K562 (cell line): ENCODE data around the gene CHD2. TPM values are rescaled to one million over a fixed set of nuclear protein-coding genes. Genes with fewer than 3 reads are reported as not detected.
A peak's percentile ranks its signal among the peaks of the same experiment; 100 is the strongest.

Experiments
- ATAC-seq: fragments of 200-7000 bp; cut with Tn5 transposase; 3 replicates; pipeline ENCODE4 v1.9.1; 2020; ENCODE audit warnings: moderate library complexity
- BruUV-seq: library from RNA; stranded (reverse); fragments of 400-500 nt; replicated peaks from 2 replicates; lab custom pipeline; 2021; lab: Mats Ljungman, UMichigan
- CTCF ChIA-PET: fragments of 300-600 bp; formaldehyde crosslinking; extraction: SDS; loops from one replicate; lab custom pipeline; 2021; ENCODE audit warnings: low intra/inter-chr PET ratio; lab: Yijun Ruan, JAX
- POLR2A ChIA-PET: fragments of 300-600, 350-650 bp; sonication (Branson Sonifier 250); formaldehyde crosslinking; extraction: SDS; loops from one replicate; lab custom pipeline; 2021; ENCODE audit warnings: antibody characterized with exemption, inconsistent platforms; lab: Yijun Ruan, JAX
- DNase-seq, 4 experiments: peaks; one replicate each; pipeline versions ENCODE4 v3.0.0 to v3.0.0-alpha.2; 2011 to 2018; ENCODE audit warnings: low spot score in 3 of 4, mixed read lengths in 3 of 4; ENCODE audit errors: extremely low read depth in 1 of 4
- FAIRE-seq: peaks from 2 replicates; lab custom pipeline; 2011; peaks lifted over from hg19 to GRCh38; lab: Jason Lieb, UNC
- H2AFZ ChIP-seq: 2 replicates; pipeline ENCODE4 v1.6.0; 2011; ENCODE audit warnings: low read depth, low read length, control low read depth, inconsistent platforms
- H3K27ac ChIP-seq: fragments of 200-600 bp; 3 replicates; pipeline ENCODE4 v1.8.0; 2011; ENCODE audit warnings: low read depth, mild to moderate bottlenecking, control low read depth, inconsistent platforms, low read length, moderate library complexity, mixed read lengths; ENCODE audit errors: extremely low read depth
- H3K27me3 ChIP-seq, 2 experiments: fragments of 300-600 bp in 1 of 2; 2 replicates in 1 of 2; 3 replicates in 1 of 2; pipeline versions ENCODE4 v1.6.0 to v1.8.0; 2011; ENCODE audit warnings: inconsistent platforms in 2 of 2, low read length in 2 of 2, mild to moderate bottlenecking in 1 of 2, mixed read lengths in 1 of 2, moderate library complexity in 1 of 2; ENCODE audit not compliant: control insufficient read depth in 2 of 2, insufficient read depth in 2 of 2
- H3K36me3 ChIP-seq: fragments of 300-600 bp; 3 replicates; pipeline ENCODE4 v1.8.0; 2011; ENCODE audit warnings: mild to moderate bottlenecking, low read length, inconsistent platforms; ENCODE audit not compliant: control insufficient read depth, insufficient read depth
- H3K4me1 ChIP-seq, 2 experiments: fragments of 200-600 bp in 1 of 2; replicated peaks in 1 of 2; 2 replicates in 1 of 2; 3 replicates in 1 of 2; pipeline versions ENCODE4 v1.5.1 to v1.8.0; 2011; ENCODE audit warnings: inconsistent platforms in 2 of 2, low read length in 2 of 2, mild to moderate bottlenecking in 1 of 2, mixed read lengths in 1 of 2, moderate library complexity in 1 of 2; ENCODE audit not compliant: control insufficient read depth in 2 of 2, insufficient read depth in 2 of 2
- H3K4me2 ChIP-seq: 2 replicates; pipeline ENCODE4 v1.6.1; 2011; ENCODE audit warnings: low read length, control low read depth, inconsistent platforms, mixed read lengths; ENCODE audit not compliant: insufficient read depth
- H3K4me3 ChIP-seq: fragments of 200-600 bp; sonication (generic), shearing (Covaris generic); 2 replicates; pipeline ENCODE4 v1.5.1; 2016; ENCODE audit warnings: control low read depth, inconsistent platforms
- H3K79me2 ChIP-seq: fragments of 200-600 bp; 3 replicates; pipeline ENCODE4 v1.8.0; 2011; ENCODE audit warnings: low read length, inconsistent platforms; ENCODE audit not compliant: control insufficient read depth, insufficient read depth
- H3K9ac ChIP-seq, 2 experiments: 2 replicates each; pipeline versions ENCODE4 v1.6.0 to v1.6.1; 2011; ENCODE audit warnings: low read depth in 2 of 2, low read length in 2 of 2, control low read depth in 1 of 2, inconsistent platforms in 1 of 2, mild to moderate bottlenecking in 1 of 2, mixed read lengths in 1 of 2; ENCODE audit not compliant: insufficient read depth in 1 of 2
- H3K9me1 ChIP-seq: one replicate; pipeline ENCODE4 v1.6.0; 2011; ENCODE audit warnings: inconsistent platforms, mild to moderate bottlenecking, low read length, moderate library complexity; ENCODE audit not compliant: control insufficient read depth, insufficient read depth
- H3K9me3 ChIP-seq: replicated peaks from 2 replicates; pipeline ENCODE4 v1.5.1; 2011; ENCODE audit warnings: low read depth, low read length, inconsistent platforms; ENCODE audit not compliant: control insufficient read depth, insufficient read depth
- H4K20me1 ChIP-seq: replicated peaks from 2 replicates; pipeline ENCODE4 v1.6.1; 2011; ENCODE audit warnings: low read length, inconsistent platforms, mixed read lengths; ENCODE audit not compliant: control insufficient read depth, insufficient read depth
- ARNT ChIP-seq, 2 experiments: fragments of 450-650 bp; IDR thresholded peaks; 2 replicates each; pipeline ENCODE4 v1.6.1; 2016; ENCODE audit warnings: mild to moderate bottlenecking in 1 of 2
- CTBP1 ChIP-seq: fragments of 450-650 bp; IDR thresholded peaks from 2 replicates; pipeline ENCODE4 v1.6.1; 2016; ENCODE audit warnings: borderline replicate concordance
- DPF2 ChIP-seq: fragments of 450-650 bp; IDR thresholded peaks from 2 replicates; pipeline ENCODE4 v1.6.1; 2016
- ESRRA ChIP-seq: fragments of 450-650 bp; IDR thresholded peaks from 2 replicates; pipeline ENCODE4 v1.6.1; 2014; ENCODE audit warnings: low read depth, mild to moderate bottlenecking, moderate library complexity, borderline replicate concordance
- WGBS: fragments of 100-300 bp; shearing (Covaris generic); methylation state at CpG from one replicate; pipeline ENCODE4 v1.1.6; 2016; ENCODE audit warnings: low coverage, mixed read lengths; ENCODE audit not compliant: insufficient coverage; ENCODE audit errors: missing lambda C conversion rate; 5-methylcytosine and 5-hydroxymethylcytosine counted together
- in situ Hi-C: fragments of 300-500 bp; cut with MboI; formaldehyde crosslinking; loops from 4 replicates; pipeline ENCODE4 v1.15.0; 2018; ENCODE audit warnings: inconsistent platforms, mixed read lengths
- intact Hi-C: fragments of 100-400 bp; cut with micrococcal nuclease; formaldehyde crosslinking; loops from 2 replicates; pipeline ENCODE4 v1.14.2; 2022
- polyA plus RNA-seq, 8 experiments: library from polyadenylated mRNA; depleted of rRNA in 4 of 8; stranded (reverse) in 5 of 8; unstranded in 3 of 8; fragments of >200 nt; fragmentation: Nextera tagmentation in 2 of 8; fragmentation: Illumina TruSeq in 1 of 8; extraction: Ambion mirVana in 2 of 8; extraction: Trizol in 1 of 8; gene quantifications; 2 replicates each; pipeline versions ENCODE4 v1.2.1 to v1.2.3, GENCODE V29; 2011 to 2014; ENCODE audit warnings: inconsistent platforms in 1 of 8, missing spikeins in 1 of 8
- total RNA-seq, 7 experiments: library from RNA; depleted of rRNA in 6 of 7; stranded (reverse); fragments of >200 nt in 6 of 7; fragmentation: Illumina TruSeq in 2 of 7; extraction: Trizol in 2 of 7; gene quantifications; 2 replicates each; pipeline versions ENCODE4 v1.2.1 to v1.2.3, GENCODE V29; 2011 to 2021; ENCODE audit warnings: low replicate concordance in 1 of 7

Gene CHD2
- total and polyA plus RNA-seq, 9 of the 15 experiments (the other 6 are each of a cell fraction or from before 2014, with no cell fraction given), result 38.9 to 70.8 (median 56.2) TPM

DNA sequence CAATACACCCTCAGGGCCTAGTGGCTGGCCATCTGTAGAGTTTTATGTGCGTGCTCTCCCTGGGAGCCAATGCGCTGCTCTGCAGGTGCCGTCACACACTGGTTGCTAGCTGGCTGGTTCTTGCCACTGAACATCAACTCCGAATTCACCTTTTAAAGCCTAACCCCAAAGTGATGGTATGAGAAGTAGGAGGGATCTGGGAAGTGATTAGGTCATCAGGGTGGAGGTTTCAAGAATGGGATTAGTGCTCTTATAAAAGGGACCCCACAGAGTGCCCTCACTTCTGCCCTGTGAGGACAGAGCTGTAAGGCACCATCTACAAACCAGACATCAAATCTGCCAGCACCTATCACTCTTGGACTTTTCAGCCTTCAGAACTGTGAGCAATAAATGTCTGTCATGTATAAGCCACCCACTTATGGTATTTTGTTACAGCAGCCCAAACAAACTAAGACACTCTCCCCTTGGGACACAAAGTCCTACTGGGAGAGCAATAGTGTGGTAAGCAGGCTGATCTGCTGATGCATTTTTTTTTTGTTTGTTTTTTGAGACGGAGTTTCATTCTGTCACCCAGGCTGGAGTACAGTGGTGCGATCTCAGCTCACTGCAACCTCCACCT lies 168.6 kb downstream of the CHD2 start:
- Histone ChIP-seq H3K9ac (no peak overlapping the region), H3K4me1 (peaks cover 0 to 19% of the 10 kb centered on the region in 2 experiments; a peak in 2 of 5 replicates), H3K4me2 (no peak overlapping the region), H3K9me1 (no peaks in the 10 kb centered on the region), H4K20me1 (peaks cover 7% of the 10 kb centered on the region; the same call in 1 of the 2 replicates), H2AFZ (no peak overlapping the region), H3K9me3 (no peaks in the 10 kb centered on the region), H3K36me3 (no peaks in the 10 kb centered on the region), H3K79me2 (no peaks in the 10 kb centered on the region), H3K4me3 (no peak overlapping the region), H3K27ac (no peak overlapping the region), H3K27me3 (peaks cover 78 to 82% of the 10 kb centered on the region in 2 experiments)
- DNase-seq (no peak), ATAC-seq (no peak), FAIRE-seq (no peak)
- 5% methylated on average over 6 of the region's 6 CpGs for WGBS
- ChIA-PET POLR2A (interaction anchor here (1.2 kb wide), 1 partner anchor 9 kb away, joined by 5 read pairs; no protein-coding TSS in a partner anchor), CTCF (no interaction called here)
- TF ChIP-seq DPF2 (no peak), CTBP1 (0 out of 2 replicates have a peak, but pooled peaks have one; percentile 0)
- intact Hi-C loops (no loop called here), in situ Hi-C loops (no loop called here)
- BruUV-seq, result no TSS peak

DNA sequence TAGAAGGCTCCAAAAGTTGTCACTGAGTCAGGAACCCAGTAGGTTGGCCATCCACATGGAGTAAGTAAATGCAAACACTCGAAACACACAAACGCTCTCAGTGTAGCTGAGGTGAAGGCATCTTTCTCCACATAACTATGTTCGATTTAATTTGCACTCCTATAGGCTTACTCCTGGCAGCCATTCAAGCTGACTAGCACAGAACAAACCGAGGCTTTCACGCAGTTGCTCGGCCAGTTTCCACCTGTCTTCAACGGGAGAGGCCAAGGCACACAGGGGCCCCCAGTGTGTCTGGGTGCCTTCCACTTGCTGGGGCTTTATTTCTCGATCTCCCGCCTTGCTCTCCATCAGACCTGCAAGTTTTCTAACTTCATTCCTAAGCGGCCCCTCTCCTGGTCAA lies 170.0 kb downstream of the CHD2 start:
- FAIRE-seq (no peak), ATAC-seq (no peak), DNase-seq (no peak)
- WGBS, result 1% methylated on average over 10 of the region's 10 CpGs
- Histone ChIP-seq H3K4me2 (no peak overlapping the region), H2AFZ (no peak overlapping the region), H3K27me3 (peaks cover 79 to 82% of the 10 kb centered on the region in 2 experiments), H3K79me2 (no peaks in the 10 kb centered on the region), H3K9ac (no peak overlapping the region), H3K9me1 (no peaks in the 10 kb centered on the region), H3K9me3 (no peaks in the 10 kb centered on the region), H4K20me1 (peaks cover 5% of the 10 kb centered on the region; the same call in 1 of the 2 replicates), H3K27ac (no peak overlapping the region), H3K4me3 (no peak overlapping the region), H3K4me1 (peaks cover 0 to 20% of the 10 kb centered on the region in 2 experiments; a peak in 2 of 5 replicates), H3K36me3 (no peaks in the 10 kb centered on the region)
- ChIA-PET POLR2A (interaction anchor here (1.2 kb wide), 1 partner anchor 10 kb away, joined by 5 read pairs; no protein-coding TSS in a partner anchor), CTCF (no interaction called here)
- BruUV-seq, result no TSS peak
- no peak for TF ChIP-seq ARNT (IDR thresholded peaks at IDR 0.05)
- no peak for TF ChIP-seq ESRRA
- intact Hi-C loops (no loop called here), in situ Hi-C loops (no loop called here)
